Endothelial cell of umbilical vein (primary cell): ENCODE data around the gene JAKMIP1. TPM values are rescaled to one million over a fixed set of nuclear protein-coding genes. Genes with fewer than 3 reads are reported as not detected.

Experiments used
- BruUV-seq: library from RNA; stranded (reverse); fragments of 400-500 nt; replicated peaks from 2 replicates; lab custom pipeline; 2021; lab: Mats Ljungman, UMichigan
- CTCF ChIA-PET: fragments of 300-600, 350-600 bp; sonication (Branson Sonifier 250); formaldehyde crosslinking; loops from one replicate; lab custom pipeline; 2021; ENCODE audit warnings: antibody characterized with exemption, inconsistent platforms; lab: Charles Lee
- POLR2A ChIA-PET: fragments of 300-600, 350-600 bp; sonication (Branson Sonifier 250); formaldehyde crosslinking; loops from one replicate; lab custom pipeline; 2021; ENCODE audit warnings: antibody characterized with exemption, inconsistent platforms; lab: Charles Lee
- DNase-seq: peaks from one replicate; pipeline ENCODE4 v3.0.0-alpha.2; 2011; ENCODE audit warnings: low read depth, low spot score
- FAIRE-seq: peaks from 2 replicates; lab custom pipeline; 2011; peaks lifted over from hg19 to GRCh38; lab: Jason Lieb, UNC
- H2AFZ ChIP-seq: 2 replicates; pipeline ENCODE4 v1.6.0; 2012; ENCODE audit warnings: low read depth, low read length, control low read depth, inconsistent platforms
- H3K27ac ChIP-seq: 2 replicates; pipeline ENCODE4 v1.5.1; 2011; ENCODE audit warnings: low read depth, mild to moderate bottlenecking, control low read depth, low read length, moderate library complexity; ENCODE audit not compliant: insufficient read depth
- H3K27me3 ChIP-seq, 2 experiments: 2 replicates each; pipeline versions ENCODE4 v1.6.0 to v1.6.1; 2011; ENCODE audit warnings: low read length in 2 of 2, mixed read lengths in 1 of 2; ENCODE audit not compliant: control insufficient read depth in 2 of 2, insufficient read depth in 2 of 2
- H3K36me3 ChIP-seq, 2 experiments: 2 replicates in 1 of 2; 3 replicates in 1 of 2; pipeline ENCODE4 v1.5.1; 2011; ENCODE audit warnings: low read length in 2 of 2, mild to moderate bottlenecking in 1 of 2, moderate library complexity in 1 of 2; ENCODE audit not compliant: control insufficient read depth in 2 of 2, insufficient read depth in 2 of 2; ENCODE audit errors: extremely low read depth in 1 of 2
- H3K4me1 ChIP-seq: 3 replicates; pipeline ENCODE4 v1.5.1; 2011; ENCODE audit warnings: mild to moderate bottlenecking, low read length; ENCODE audit not compliant: control insufficient read depth, insufficient read depth; ENCODE audit errors: extremely low read depth
- H3K4me2 ChIP-seq: 2 replicates; pipeline ENCODE4 v1.6.1; 2011; ENCODE audit warnings: low read length, control low read depth, mixed read lengths; ENCODE audit not compliant: insufficient read depth
- H3K4me3 ChIP-seq, 3 experiments: fragments of 200-600 bp in 1 of 3; sonication (generic), shearing (Covaris generic) in 1 of 3; replicated peaks in 1 of 3; 2 replicates each; pipeline ENCODE4 v1.5.1; 2011 to 2016; ENCODE audit warnings: control low read depth in 3 of 3, low read length in 3 of 3, mild to moderate bottlenecking in 2 of 3, inconsistent platforms in 1 of 3, low read depth in 1 of 3, moderate library complexity in 1 of 3; ENCODE audit not compliant: insufficient read depth in 1 of 3
- H3K79me2 ChIP-seq: 2 replicates; pipeline ENCODE4 v1.6.0; 2012; ENCODE audit warnings: low read length, inconsistent platforms; ENCODE audit not compliant: control insufficient read depth, insufficient read depth
- H3K9ac ChIP-seq: replicated peaks from 2 replicates; pipeline ENCODE3; 2011; ENCODE audit warnings: low read length, control low read depth; ENCODE audit not compliant: insufficient read depth; ENCODE audit errors: extremely low read depth
- H3K9me1 ChIP-seq: replicated peaks from 3 replicates; pipeline ENCODE4 v1.6.0; 2011; ENCODE audit warnings: mild to moderate bottlenecking, low read length; ENCODE audit not compliant: control insufficient read depth, insufficient read depth; ENCODE audit errors: extremely low read depth
- H3K9me3 ChIP-seq: replicated peaks from 2 replicates; pipeline ENCODE4 v1.5.1; 2012; ENCODE audit warnings: low read length, inconsistent platforms; ENCODE audit not compliant: control insufficient read depth, insufficient read depth
- H4K20me1 ChIP-seq: replicated peaks from 2 replicates; pipeline ENCODE3; 2011; ENCODE audit warnings: mild to moderate bottlenecking, low read length; ENCODE audit not compliant: control insufficient read depth, insufficient read depth; ENCODE audit errors: extremely low read depth
- EZH2 ChIP-seq: IDR thresholded peaks from 2 replicates; pipeline ENCODE4 v1.6.1; 2012; ENCODE audit warnings: borderline replicate concordance, low read depth, mild to moderate bottlenecking, moderate library complexity, low read length, inconsistent platforms; ENCODE audit not compliant: severe bottlenecking
- FOS ChIP-seq: IDR thresholded peaks from 2 replicates; pipeline ENCODE4 v1.6.1; 2011; ENCODE audit warnings: mild to moderate bottlenecking, low read length, moderate library complexity, borderline replicate concordance; ENCODE audit not compliant: insufficient read depth
- GATA2 ChIP-seq: IDR thresholded peaks from 2 replicates; pipeline ENCODE4 v1.7.0; 2011; ENCODE audit warnings: low read depth, mild to moderate bottlenecking, moderate library complexity, mixed read lengths, low read length; ENCODE audit not compliant: insufficient read length, insufficient read depth
- JUN ChIP-seq: IDR thresholded peaks from 2 replicates; pipeline ENCODE4 v1.6.1; 2011; ENCODE audit warnings: borderline replicate concordance, low read depth; ENCODE audit not compliant: insufficient read length, insufficient read depth
- MYC ChIP-seq: IDR thresholded peaks from one replicate; pipeline ENCODE4 v1.6.1; 2011; ENCODE audit warnings: mild to moderate bottlenecking, low read depth, low read length
- POLR2A ChIP-seq: IDR thresholded peaks from 2 replicates; pipeline ENCODE4 v1.6.1; 2012; ENCODE audit warnings: low read depth, mild to moderate bottlenecking, control low read depth, low read length
- POLR2AphosphoS5 ChIP-seq: IDR thresholded peaks from 2 replicates; pipeline ENCODE4 v1.6.1; 2012; ENCODE audit warnings: low read depth, mild to moderate bottlenecking, control low read depth, low read length, moderate library complexity; ENCODE audit not compliant: insufficient read depth
- dilution Hi-C: fragments of 300-500 bp; cut with MboI; formaldehyde crosslinking; loops from one replicate; pipeline ENCODE4 v1.15.0; 2019; ENCODE audit warnings: low sequenced_read_pairs; ENCODE audit not compliant: extremely low pct_ligation_motif_present
- intact Hi-C: fragments of 100-400 bp; cut with micrococcal nuclease; formaldehyde crosslinking; loops from one replicate; pipeline ENCODE4 v1.10.0; 2022
- polyA plus RNA-seq, 4 experiments: library from polyadenylated mRNA; depleted of rRNA in 3 of 4; stranded (reverse) in 3 of 4; unstranded in 1 of 4; fragments of >200 nt; gene quantifications; 2 replicates each; pipeline versions ENCODE4 v1.2.1 to v1.2.3, GENCODE V29; 2011 to 2012; ENCODE audit warnings: missing spikeins in 1 of 4
- total RNA-seq: library from RNA; stranded (reverse); gene quantifications from 2 replicates; pipeline ENCODE4 v1.2.3, GENCODE V29; 2021
- TF ChIP-seq, protein P1 (sequence below): IDR thresholded peaks from 2 replicates; pipeline ENCODE4 v1.6.1; 2011; ENCODE audit not compliant: insufficient read depth, insufficient read length
- TF ChIP-seq, protein P2 (sequence below), 2 donors: IDR thresholded peaks; 1 replicate in 1 of 2; 2 replicates in 1 of 2; pipeline ENCODE4 v1.5.1; 2011; ENCODE audit warnings: low read length in 2 of 2, mild to moderate bottlenecking in 2 of 2, moderate library complexity in 2 of 2, control low read depth in 1 of 2, inconsistent platforms in 1 of 2, low read depth in 1 of 2; ENCODE audit not compliant: insufficient read depth in 1 of 2; ENCODE audit errors: extremely low read depth in 1 of 2

JAKMIP1 gene
- total and polyA plus RNA-seq, 2 donors (not counting 3 experiments of a cell fraction or from before 2014, with no cell fraction given) = not detected

DNA sequence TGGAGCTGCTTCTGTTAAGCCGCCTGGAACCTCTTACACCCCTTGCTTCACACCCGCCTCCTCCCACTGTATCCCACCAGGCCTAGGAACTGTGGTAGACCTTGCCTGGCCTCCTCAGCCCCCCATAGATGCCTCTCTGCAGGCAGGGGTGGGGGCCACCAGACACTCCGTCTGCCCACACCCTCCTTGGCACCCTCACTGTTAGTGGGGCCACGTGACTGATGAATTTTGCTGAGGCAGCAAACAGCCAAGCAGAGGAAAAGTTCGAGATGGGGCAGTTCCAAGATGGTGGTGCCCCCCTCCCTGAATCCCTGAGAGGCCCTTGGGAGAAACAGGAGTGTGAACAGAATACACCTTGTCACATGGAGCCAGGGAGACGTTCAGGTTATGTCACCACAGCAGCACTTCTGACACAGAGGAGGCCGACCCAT, 141.0 kb downstream of the JAKMIP1 start:
- Histone ChIP-seq H3K36me3 (no peaks in the 10 kb centered on the region), H3K9me3 (no peaks in the 10 kb centered on the region), H3K4me1 (no peaks in the 10 kb centered on the region), H4K20me1 (no peaks in the 10 kb centered on the region), H2AFZ (no peak overlapping the region), H3K9me1 (no peaks in the 10 kb centered on the region), H3K27me3 (no peaks in the 10 kb centered on the region), H3K79me2 (no peaks in the 10 kb centered on the region), H3K9ac (no peak overlapping the region), H3K4me3 (no peak overlapping the region), H3K27ac (no peak overlapping the region), H3K4me2 (no peak overlapping the region)
- CTCF ChIA-PET = no interaction called here
- POLR2A ChIA-PET = no interaction called here
- dilution Hi-C loops = no loop called here
- BruUV-seq = no TSS peak
- TF ChIP-seq EZH2 = no peak
- no peak for TF ChIP-seq POLR2A
- TF ChIP-seq, protein P1, sequence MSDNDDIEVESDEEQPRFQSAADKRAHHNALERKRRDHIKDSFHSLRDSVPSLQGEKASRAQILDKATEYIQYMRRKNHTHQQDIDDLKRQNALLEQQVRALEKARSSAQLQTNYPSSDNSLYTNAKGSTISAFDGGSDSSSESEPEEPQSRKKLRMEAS = no peak
- TF ChIP-seq FOS = no peak
- TF ChIP-seq, protein P2, sequence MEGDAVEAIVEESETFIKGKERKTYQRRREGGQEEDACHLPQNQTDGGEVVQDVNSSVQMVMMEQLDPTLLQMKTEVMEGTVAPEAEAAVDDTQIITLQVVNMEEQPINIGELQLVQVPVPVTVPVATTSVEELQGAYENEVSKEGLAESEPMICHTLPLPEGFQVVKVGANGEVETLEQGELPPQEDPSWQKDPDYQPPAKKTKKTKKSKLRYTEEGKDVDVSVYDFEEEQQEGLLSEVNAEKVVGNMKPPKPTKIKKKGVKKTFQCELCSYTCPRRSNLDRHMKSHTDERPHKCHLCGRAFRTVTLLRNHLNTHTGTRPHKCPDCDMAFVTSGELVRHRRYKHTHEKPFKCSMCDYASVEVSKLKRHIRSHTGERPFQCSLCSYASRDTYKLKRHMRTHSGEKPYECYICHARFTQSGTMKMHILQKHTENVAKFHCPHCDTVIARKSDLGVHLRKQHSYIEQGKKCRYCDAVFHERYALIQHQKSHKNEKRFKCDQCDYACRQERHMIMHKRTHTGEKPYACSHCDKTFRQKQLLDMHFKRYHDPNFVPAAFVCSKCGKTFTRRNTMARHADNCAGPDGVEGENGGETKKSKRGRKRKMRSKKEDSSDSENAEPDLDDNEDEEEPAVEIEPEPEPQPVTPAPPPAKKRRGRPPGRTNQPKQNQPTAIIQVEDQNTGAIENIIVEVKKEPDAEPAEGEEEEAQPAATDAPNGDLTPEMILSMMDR (IDR thresholded peaks at IDR 0.05; ENCODE audit: extremely low read depth in 1 of 2, insufficient read depth in 1 of 2, low read depth in 1 of 2, low read length in 2 of 2) = no peak
- TF ChIP-seq MYC = no peak
- TF ChIP-seq GATA2 = no peak
- no peak for TF ChIP-seq POLR2AphosphoS5
- no peak for TF ChIP-seq JUN
- DNase-seq (no peak), FAIRE-seq (no peak)
- intact Hi-C loops = no loop called here
